Nephron progenitor cell (in vitro differentiated cells): ENCODE results near the gene CHST12.

ENCODE experiments used
- DNase-seq: peaks from one replicate; pipeline ENCODE4 v3.0.0; 2021
- H3K27ac Mint-ChIP-seq: 2 replicates; pipeline ENCODE4 v1.8.0; 2021; ENCODE audit warnings: mild to moderate bottlenecking, moderate library complexity, mixed read lengths
- H3K27me3 Mint-ChIP-seq: 2 replicates; pipeline ENCODE4 v1.8.0; 2021; ENCODE audit warnings: mild to moderate bottlenecking, low read depth, mixed read lengths; ENCODE audit not compliant: poor library complexity
- H3K36me3 Mint-ChIP-seq: 2 replicates; pipeline ENCODE4 v1.8.0; 2021; ENCODE audit warnings: low read depth, mixed read lengths
- H3K4me1 Mint-ChIP-seq: 2 replicates; pipeline ENCODE4 v1.8.0; 2021; ENCODE audit warnings: mixed read lengths
- H3K4me3 Mint-ChIP-seq: 2 replicates; pipeline ENCODE4 v1.8.0; 2021; ENCODE audit warnings: mild to moderate bottlenecking, moderate library complexity, mixed read lengths
- H3K9me3 Mint-ChIP-seq: 2 replicates; pipeline ENCODE4 v1.8.0; 2021; ENCODE audit warnings: mild to moderate bottlenecking, moderate library complexity, mixed read lengths
- TF ChIP-seq, protein P1 (sequence below): fragments of 200-600 bp; sonication (generic); IDR thresholded peaks from 2 replicates; pipeline ENCODE4 v1.5.0; 2021; ENCODE audit warnings: antibody characterized with exemption

Gene CHST12

DNA sequence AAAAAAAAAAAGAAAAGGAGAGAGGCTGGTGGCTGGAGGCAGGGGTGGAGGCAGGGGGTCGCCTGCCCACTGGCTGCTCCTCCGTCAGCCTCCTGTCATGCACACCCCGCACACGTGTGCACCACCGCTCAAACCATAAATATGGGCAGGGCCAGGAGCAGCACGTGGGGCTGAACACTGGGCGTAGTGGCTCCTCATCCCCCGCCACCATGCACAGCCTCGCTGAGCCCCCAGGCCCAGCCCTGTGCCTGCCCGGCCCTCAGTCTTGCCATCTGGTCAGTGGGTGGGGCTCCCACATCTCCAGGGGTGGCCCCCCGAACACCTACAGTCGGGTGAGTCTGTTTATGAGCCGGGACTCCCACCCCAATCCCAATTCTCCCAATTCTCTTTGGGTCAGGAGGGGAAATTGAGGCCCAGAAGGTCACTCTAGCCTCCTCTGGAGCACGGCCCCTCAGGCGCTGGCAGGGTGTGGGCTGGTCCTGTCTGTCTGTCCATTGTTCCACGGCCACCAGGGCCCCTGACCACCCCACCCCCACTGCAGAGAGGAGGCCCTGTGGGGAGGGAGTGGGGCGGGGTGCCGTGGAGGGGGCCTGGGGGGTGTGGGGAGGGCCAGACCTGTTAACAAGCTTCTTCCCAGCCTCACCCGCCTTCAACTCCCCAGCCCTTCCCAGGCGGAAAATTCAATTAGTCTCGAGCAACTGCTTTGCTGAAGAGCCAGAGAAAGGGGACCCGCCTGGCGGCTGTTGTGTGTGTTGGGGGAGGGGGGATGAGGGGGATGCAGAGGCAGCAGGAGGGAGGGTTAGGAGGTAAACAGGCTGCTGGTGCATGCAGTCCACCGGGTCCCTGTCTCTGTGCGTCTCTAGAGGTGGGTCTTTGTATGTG, 92.2 kb downstream of the CHST12 start:
- H3K36me3 Mint-ChIP-seq: no peaks in the 10 kb centered on the region
- peaks cover 8% of the 10 kb centered on the region for H3K9me3 Mint-ChIP-seq
- H3K4me3 Mint-ChIP-seq: peak overlapping the region; percentile 15
- TF ChIP-seq, protein P1, sequence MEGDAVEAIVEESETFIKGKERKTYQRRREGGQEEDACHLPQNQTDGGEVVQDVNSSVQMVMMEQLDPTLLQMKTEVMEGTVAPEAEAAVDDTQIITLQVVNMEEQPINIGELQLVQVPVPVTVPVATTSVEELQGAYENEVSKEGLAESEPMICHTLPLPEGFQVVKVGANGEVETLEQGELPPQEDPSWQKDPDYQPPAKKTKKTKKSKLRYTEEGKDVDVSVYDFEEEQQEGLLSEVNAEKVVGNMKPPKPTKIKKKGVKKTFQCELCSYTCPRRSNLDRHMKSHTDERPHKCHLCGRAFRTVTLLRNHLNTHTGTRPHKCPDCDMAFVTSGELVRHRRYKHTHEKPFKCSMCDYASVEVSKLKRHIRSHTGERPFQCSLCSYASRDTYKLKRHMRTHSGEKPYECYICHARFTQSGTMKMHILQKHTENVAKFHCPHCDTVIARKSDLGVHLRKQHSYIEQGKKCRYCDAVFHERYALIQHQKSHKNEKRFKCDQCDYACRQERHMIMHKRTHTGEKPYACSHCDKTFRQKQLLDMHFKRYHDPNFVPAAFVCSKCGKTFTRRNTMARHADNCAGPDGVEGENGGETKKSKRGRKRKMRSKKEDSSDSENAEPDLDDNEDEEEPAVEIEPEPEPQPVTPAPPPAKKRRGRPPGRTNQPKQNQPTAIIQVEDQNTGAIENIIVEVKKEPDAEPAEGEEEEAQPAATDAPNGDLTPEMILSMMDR: no peak
- H3K27ac Mint-ChIP-seq: no peak overlapping the region
- peaks cover 7% of the 10 kb centered on the region for H3K27me3 Mint-ChIP-seq
- peak; percentile 55 for DNase-seq
- H3K4me1 Mint-ChIP-seq: peaks cover 80% of the 10 kb centered on the region

DNA sequence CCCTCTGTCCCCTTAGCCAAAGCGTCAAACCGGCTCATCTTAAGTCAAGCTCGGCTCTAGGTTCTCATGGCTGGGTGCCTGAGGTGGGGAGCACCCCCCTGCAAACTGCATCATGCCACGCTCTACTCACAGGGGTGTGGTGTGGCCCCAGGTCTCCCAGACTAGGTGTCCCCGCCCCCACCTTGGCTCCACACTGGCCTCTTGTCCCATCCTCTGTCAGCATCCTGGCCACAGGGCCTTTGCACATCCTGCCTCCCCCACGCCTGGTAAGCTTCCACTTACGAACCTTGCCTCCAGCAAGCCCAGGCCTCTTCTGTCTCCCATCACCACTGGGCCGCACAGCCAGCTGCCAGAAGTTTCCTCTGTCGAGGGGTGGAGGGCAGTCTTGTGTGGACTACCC, 93.0 kb downstream of the CHST12 start:
- DNase-seq: no peak
- Mint-ChIP-seq H3K27me3 (peaks cover 6% of the 10 kb centered on the region), H3K9me3 (peaks cover 8% of the 10 kb centered on the region), H3K27ac (no peak overlapping the region), H3K4me3 (peak overlapping the region; percentile 15), H3K36me3 (no peaks in the 10 kb centered on the region), H3K4me1 (peaks cover 80% of the 10 kb centered on the region)
- TF ChIP-seq, protein P1: no peak

DNA sequence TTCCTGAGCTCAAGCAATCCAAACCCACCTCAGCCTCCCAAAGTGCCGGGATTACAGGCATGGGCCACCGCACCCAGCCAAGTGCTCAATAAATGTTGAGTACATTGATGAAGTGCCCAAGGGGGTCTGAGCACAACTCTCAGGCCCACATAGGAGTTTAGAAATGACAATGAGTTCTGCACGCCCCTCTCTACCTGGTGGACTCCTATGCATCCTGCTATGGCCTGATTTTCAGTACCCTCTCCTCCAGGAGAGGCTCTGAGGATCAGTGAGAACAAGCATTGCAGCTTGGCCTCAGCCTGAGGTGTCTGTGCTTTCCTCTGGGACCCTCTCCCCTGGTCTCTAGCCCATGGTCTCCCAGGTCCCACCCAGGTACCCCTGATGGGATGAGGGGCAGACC, 93.7 kb downstream of the CHST12 start:
- TF ChIP-seq, protein P1: no peak
- Mint-ChIP-seq H3K4me3 (no peak overlapping the region), H3K27ac (peak overlapping the region; percentile 51), H3K36me3 (no peaks in the 10 kb centered on the region), H3K4me1 (peaks cover 78% of the 10 kb centered on the region), H3K9me3 (peaks cover 2% of the 10 kb centered on the region), H3K27me3 (peaks cover 2% of the 10 kb centered on the region)
- DNase-seq: no peak

DNA sequence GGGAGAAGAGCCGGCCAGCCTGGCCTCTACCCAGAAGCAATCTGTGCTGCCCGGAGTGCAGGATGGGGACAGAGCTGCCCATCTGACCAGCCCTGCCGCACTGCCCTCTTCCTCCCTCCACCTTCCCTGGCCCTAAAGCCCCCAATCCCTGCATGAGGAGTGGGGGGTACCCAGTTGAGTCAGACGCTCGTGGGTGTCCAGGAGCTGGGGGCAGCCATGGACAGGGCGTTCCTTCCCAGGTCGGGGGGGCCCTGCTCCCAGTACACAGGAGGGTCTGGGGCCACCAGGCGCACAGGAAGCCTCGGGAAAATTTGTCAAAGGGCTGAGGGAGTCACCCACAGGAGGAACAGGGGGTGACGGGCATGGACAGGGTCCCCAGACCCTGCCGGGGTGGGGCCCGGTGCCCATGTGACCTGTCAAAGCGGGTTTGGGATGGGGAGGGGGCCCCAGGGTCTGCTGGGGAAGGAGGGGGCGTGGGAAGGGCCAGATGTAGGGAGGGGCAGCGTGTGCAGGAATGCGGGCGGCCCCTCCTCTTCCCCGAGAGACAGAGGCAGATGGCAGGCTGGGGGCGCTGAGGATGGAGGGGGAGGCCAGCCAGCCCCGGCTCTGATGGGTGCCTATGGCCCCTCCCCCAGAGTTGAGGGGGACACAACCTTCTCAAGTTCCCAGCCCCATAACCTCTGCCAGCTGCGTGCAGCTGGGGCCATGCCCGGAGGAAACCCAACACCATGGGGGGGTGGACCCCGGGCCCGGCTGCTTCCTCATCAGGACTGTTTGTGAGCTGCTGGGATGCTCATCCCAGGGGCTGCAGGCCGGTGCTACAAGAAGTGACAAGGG, 94.3 kb downstream of the CHST12 start:
- peak overlapping the region; percentile 51 for H3K27ac Mint-ChIP-seq
- TF ChIP-seq, protein P1: no peak
- no peaks in the 10 kb centered on the region for H3K9me3 Mint-ChIP-seq
- no peaks in the 10 kb centered on the region for H3K27me3 Mint-ChIP-seq
- H3K4me1 Mint-ChIP-seq: peaks cover 74% of the 10 kb centered on the region
- no peaks in the 10 kb centered on the region for H3K36me3 Mint-ChIP-seq
- H3K4me3 Mint-ChIP-seq: no peak overlapping the region
- DNase-seq: peak; percentile 71
